ENCODE results near the gene MCM3AP. TPM values are rescaled to one million over a fixed set of nuclear protein-coding genes. Genes with fewer than 3 reads are reported as not detected.
A peak's percentile ranks its signal among the peaks of the same experiment; 100 is the strongest.

The MCM3AP gene
- total and polyA plus RNA-seq, 9 of the 15 experiments (the other 6 are each of a cell fraction or from before 2014, with no cell fraction given), result 6.5 to 179 (median 69.6) TPM

DNA sequence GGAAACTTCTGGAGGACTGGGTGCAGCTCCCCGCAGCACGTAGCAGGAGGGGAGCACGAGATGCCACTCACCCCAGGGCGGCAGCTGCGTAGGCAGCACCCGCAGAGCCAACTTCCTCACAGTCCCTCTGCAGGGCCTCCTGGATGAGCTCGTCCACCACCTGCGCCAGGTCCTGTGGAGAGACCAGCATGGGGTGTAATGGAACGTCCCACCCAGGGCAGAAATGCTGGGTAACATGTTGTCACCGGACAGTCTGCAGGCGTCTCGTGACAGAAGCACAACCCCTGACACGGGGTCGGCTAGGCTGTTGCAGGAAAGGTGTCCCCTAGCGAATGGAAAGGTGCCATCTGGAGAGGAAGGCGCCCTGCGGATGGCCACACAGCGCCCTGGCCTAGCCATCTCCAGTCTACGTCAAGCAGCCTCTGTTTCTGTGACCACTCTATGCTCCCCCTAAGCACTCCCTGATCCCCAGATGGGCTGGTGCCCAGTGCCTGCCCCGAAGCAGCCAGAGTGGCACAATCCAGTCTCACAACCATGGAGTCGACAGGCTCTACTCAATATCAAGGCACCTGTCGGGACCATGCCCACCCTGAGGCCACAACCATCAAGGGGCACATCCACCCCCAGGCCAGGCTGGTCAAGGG, 21.2 kb downstream of the MCM3AP start:
- peaks cover 87% of the 10 kb centered on the region for H3K36me3 ChIP-seq (ENCODE audit: control insufficient read depth, insufficient read depth, low read length)
- H3K4me2 ChIP-seq (ENCODE audit: insufficient read depth, low read length), result no peak overlapping the region
- peaks cover 7% of the 10 kb centered on the region for H3K9me1 ChIP-seq (ENCODE audit: control insufficient read depth, insufficient read depth, low read length)
- peaks cover 0 to 22% of the 10 kb centered on the region in 2 experiments; a peak in 3 of 5 replicates for H3K4me1 ChIP-seq (replicated peaks in 1 of 2; ENCODE audit: control insufficient read depth in 2 of 2, insufficient read depth in 2 of 2, low read length in 2 of 2)
- DNase-seq (ENCODE audit: extremely low read depth in 1 of 4, low spot score in 3 of 4), result no peak
- H3K27ac ChIP-seq (ENCODE audit: extremely low read depth, low read depth, low read length), result no peak overlapping the region
- ChIA-PET CTCF (ENCODE audit: low intra/inter-chr PET ratio) (no interaction called here), POLR2A (interaction anchor here (0.6 to 1.9 kb wide), 2 partner anchors 11 to 29 kb away, joined by 3 to 5 read pairs; no protein-coding TSS in a partner anchor)
- no peak overlapping the region for H3K4me3 ChIP-seq
- H3K9me3 ChIP-seq (replicated peaks; ENCODE audit: control insufficient read depth, insufficient read depth, low read depth, low read length), result no peaks in the 10 kb centered on the region
- H4K20me1 ChIP-seq (replicated peaks; ENCODE audit: control insufficient read depth, insufficient read depth, low read length), result 0 out of 2 replicates have a peak, but pooled peaks cover 8% of the 10 kb centered on the region
- WGBS (ENCODE audit: insufficient coverage, low coverage, missing lambda C conversion rate), result 93% methylated on average over 22 of the region's 22 CpGs
- no peak for FAIRE-seq
- no peak overlapping the region for H2AFZ ChIP-seq (ENCODE audit: low read depth, low read length)
- in situ Hi-C loops (cut with MboI) (no loop called here), intact Hi-C loops (cut with micrococcal nuclease) (no loop called here)
- TF ChIP-seq, protein P1, sequence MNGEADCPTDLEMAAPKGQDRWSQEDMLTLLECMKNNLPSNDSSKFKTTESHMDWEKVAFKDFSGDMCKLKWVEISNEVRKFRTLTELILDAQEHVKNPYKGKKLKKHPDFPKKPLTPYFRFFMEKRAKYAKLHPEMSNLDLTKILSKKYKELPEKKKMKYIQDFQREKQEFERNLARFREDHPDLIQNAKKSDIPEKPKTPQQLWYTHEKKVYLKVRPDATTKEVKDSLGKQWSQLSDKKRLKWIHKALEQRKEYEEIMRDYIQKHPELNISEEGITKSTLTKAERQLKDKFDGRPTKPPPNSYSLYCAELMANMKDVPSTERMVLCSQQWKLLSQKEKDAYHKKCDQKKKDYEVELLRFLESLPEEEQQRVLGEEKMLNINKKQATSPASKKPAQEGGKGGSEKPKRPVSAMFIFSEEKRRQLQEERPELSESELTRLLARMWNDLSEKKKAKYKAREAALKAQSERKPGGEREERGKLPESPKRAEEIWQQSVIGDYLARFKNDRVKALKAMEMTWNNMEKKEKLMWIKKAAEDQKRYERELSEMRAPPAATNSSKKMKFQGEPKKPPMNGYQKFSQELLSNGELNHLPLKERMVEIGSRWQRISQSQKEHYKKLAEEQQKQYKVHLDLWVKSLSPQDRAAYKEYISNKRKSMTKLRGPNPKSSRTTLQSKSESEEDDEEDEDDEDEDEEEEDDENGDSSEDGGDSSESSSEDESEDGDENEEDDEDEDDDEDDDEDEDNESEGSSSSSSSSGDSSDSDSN (IDR thresholded peaks at IDR 0.05; ENCODE audit: borderline replicate concordance in 1 of 2, low read depth in 2 of 2, low read length in 2 of 2), result no peak
- 0 out of 2 replicates have a peak, but pooled peaks have one; percentile 37 for TF ChIP-seq RBFOX2 (IDR thresholded peaks at IDR 0.05; ENCODE audit: low read depth, low read length)
- H3K79me2 ChIP-seq (ENCODE audit: control insufficient read depth, insufficient read depth, low read length), result no peaks in the 10 kb centered on the region
- H3K9ac ChIP-seq (ENCODE audit: insufficient read depth in 1 of 2, low read depth in 2 of 2, low read length in 2 of 2), result peak overlapping the region in 1 of 2 experiments; percentile 29; a peak in 1 of 4 replicates
- no peak for ATAC-seq
- BruUV-seq (replicated peaks), result no TSS peak
- no peaks in the 10 kb centered on the region; a peak in 1 of 5 replicates for H3K27me3 ChIP-seq (ENCODE audit: control insufficient read depth in 2 of 2, insufficient read depth in 2 of 2, low read length in 2 of 2)

All from K562 (cell line).